NCI-H2227 treated with DMSO at 0.1 percent for 48 hours (cell line): ENCODE data around the gene ACAT2.
"Not testable (repeated sequence)": the region's sequence is repeated elsewhere in the genome, so short reads cannot be mapped to it uniquely, and the experiment has no call there.

Source experiments
- DNase-seq: peaks from one replicate; lab custom pipeline; 2025; lab: John Stamatoyannopoulos, UW

The ACAT2 gene

GRCh38 chr6:159761873-159762680 is at the start of gene ACAT2:
Gene ACAT2, plus strand, starts transcription at chr6:159762045. Its CDS starts 43 bp downstream, at chr6:159762088.
- peak; percentile 88 for DNase-seq

DNA sequence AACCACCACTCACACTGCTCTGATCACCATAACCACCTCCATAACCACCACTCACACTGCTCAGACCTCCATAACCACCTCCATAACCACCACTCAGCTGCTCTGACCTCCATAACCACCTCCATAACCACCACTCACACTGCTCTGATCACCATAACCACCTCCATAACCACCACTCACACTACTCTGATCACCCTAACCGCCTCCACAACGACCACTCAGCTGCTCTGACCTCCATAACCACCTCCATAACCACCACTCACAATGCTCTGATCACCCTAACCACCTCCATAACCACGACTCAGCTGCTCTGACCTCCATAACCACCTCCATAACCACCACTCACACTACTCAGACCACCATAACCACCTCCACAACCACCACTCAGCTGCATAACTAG is 49.5 kb upstream of the ACAT2 start:
- not testable (repeated sequence) for DNase-seq

DNA sequence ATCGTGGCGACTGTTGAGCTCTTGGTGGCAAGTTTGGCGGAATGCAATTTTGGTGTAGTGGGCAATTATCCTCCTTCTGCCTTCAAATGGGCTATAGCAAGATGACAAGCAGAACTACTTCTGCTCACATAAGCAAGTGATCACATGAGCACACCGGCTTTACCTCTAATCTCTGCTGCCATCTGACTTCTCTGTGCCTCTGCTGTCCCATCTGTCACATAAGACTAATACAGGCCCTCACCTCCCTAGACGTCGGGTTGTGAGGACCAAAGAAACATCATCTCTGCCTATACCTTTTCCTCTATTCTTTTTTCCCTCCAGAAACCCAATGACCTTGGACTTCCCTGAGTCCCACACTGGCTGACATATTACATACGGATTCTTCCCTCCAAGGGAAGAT is 47.9 kb upstream of the ACAT2 start:
- no peak for DNase-seq

GRCh38 chr6:159714404-159714803 is 47.4 kb upstream of the ACAT2 start:
- no peak for DNase-seq

GRCh38 chr6:159715166-159715565 is 46.7 kb upstream of the ACAT2 start:
- no peak for DNase-seq

DNA sequence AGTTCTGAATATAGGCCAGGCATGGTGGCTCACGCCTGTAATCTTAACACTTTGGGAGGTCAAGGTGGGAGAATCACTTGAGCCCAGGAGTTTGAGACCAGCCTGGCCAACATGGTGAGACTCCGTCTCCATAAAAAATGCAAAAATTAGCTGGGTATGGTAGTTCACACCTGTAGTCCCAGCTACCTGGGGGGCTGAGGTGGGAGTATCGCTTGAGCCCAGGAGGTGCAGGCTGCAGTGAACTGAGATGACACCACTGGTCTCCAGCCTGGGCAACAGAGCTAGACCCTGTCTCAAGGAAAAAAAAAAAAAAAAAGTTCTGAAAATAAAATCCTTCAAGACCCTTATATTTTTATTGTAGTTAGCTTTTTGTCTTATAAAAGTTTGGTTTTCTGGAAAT is 46.2 kb upstream of the ACAT2 start:
- DNase-seq = no peak

GRCh38 chr6:159716247-159717096 is 45.4 kb upstream of the ACAT2 start:
- DNase-seq = no peak

GRCh38 chr6:159718634-159719033 is 43.2 kb upstream of the ACAT2 start:
- DNase-seq = no peak

DNA sequence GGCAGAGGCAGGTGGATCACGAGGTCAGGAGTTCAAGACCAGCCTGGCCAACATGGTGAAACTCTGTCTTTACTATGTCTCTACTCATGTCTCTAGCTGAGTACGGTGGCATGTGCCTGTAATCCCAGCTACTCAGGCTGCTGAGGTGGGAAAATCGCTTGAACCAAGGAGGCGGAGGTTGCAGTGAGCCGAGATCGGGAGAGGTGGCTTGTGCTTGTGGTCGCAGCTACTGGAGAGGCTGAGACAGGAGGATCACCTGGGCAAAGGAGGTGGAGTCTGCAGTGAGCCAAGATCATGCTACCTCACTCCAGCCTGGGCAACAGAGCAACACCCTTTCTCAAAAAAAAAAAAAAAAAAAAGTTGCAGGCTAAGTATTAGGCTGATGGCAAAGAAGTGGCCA is 42.6 kb upstream of the ACAT2 start:
- no peak for DNase-seq

- DNase-seq = no peak
These were observed 41.1 kb upstream of the ACAT2 start for GRCh38 chr6:159720708-159721107.

DNA sequence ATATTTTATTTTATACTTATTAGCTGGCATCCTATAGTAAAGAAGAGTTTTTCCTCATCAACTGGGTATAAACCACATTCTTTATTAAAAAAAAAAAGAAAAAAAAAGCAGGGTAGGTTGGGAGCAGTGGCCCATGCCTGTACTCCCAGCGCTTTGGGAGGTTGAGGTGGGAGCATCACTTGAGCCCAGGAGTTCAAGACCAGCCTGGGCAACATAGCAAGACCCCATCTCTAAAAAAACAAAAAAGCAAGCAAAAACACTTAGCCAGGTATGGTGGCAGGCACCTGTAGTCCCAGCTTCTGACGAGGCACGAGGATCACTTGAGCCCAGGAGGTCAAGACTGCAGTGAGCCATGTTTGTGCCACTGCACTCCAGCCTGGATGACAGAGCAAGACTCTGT is 39.9 kb upstream of the ACAT2 start:
- DNase-seq = not testable (repeated sequence)

- no peak for DNase-seq
These were observed 39.2 kb upstream of the ACAT2 start for GRCh38 chr6:159722655-159723054.

GRCh38 chr6:159723259-159723658 is 38.6 kb upstream of the ACAT2 start:
- no peak for DNase-seq

- no peak for DNase-seq
These were observed 37.1 kb upstream of the ACAT2 start for GRCh38 chr6:159724778-159725177.

DNA sequence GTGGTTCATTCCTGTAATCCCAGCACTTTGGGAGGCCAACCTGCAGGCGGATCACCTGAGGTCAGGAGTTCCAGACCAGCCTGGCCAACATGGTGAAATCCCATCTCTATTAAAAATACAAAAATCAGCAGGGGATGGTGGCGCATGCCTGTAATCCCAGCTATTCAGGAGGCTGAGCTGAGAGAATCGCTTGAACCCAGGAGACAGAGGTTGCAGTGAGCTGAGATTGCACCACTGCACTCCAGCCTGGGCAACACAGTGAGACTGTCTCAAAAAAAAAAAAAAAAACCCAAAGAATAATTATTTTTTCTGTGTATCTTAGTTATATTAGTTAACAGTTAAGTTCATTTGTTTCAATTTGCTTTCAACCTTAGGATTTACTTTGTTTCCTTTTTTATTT is 36.6 kb upstream of the ACAT2 start:
- DNase-seq = not testable (repeated sequence)

DNA sequence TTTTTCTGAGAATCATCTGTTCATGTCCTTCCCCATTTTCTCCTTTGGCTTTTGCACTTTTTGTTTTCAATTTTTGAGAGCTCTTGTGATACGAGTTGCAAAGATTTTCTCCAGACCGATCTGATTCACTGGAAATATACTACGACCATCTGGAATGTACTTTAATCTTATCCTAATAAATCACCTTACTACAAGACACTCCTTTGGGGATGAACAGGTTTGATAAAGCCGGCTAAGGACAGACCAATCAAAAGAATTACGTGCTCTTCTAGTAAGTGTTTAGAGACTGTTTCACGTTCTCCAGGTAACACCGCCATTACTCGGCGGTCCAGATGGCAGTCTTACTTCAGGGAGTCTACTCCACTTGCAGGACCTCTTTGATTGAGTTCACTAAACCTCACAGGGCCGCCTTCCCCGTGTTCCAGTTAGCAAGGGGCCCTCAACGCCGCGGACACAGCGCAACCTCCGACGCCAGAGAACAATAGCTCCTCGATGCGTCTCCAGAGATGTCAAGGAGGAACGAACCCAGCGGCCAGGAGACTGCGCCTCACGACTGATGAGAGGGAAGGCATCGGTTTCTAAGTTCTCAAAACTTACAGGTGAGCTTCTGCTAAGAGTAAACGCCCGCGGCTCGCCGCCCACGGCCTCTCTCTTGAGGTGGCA is 35.5 kb upstream of the ACAT2 start:
- DNase-seq = no peak

DNA sequence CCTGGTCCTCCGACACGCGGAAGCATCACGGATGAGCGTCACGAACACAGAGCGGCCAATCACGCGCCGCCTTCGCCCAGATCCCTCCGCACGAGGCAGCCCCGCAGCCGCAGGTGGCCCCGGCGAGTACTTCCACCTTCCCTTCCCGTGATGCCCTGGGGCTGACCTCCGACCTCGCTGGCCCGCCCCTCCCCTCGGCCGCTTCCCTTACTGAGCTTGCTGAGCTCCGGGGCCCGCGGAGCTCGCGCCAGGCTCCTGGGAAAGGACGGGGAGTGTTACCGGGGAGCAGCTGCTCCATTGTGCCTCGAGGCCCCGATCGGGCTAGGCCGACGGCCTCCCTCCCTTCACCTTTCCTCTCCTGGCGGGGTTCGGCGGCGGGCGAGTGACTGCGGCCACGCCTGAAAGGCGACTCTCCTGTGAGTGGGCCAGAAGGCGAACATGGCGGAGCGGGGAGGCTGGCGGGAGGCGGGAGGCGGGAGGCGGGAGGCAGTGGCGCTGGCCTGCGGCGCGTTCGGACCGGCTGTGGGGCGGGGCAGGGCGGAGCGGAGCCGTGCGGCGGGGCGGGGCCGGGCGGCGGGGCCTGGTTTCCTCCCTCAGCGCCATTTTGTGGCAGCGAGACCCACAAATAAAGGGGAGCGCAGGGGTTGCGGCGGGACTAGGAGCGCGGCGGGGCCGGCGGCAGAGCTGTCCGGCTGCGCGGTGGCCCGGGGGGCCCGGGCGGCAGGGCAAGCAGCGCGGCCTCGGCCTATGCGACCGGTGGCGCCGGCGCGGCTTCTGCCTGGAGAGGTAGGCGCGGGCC is 34.7 kb upstream of the ACAT2 start, which contains the start of gene WTAP:
Gene WTAP (plus strand): TSS at position 589 of the 799 bp plus-strand sequence. CDS start 8,760 bp downstream, outside the sequence.
- DNase-seq = peak; percentile 90

DNA sequence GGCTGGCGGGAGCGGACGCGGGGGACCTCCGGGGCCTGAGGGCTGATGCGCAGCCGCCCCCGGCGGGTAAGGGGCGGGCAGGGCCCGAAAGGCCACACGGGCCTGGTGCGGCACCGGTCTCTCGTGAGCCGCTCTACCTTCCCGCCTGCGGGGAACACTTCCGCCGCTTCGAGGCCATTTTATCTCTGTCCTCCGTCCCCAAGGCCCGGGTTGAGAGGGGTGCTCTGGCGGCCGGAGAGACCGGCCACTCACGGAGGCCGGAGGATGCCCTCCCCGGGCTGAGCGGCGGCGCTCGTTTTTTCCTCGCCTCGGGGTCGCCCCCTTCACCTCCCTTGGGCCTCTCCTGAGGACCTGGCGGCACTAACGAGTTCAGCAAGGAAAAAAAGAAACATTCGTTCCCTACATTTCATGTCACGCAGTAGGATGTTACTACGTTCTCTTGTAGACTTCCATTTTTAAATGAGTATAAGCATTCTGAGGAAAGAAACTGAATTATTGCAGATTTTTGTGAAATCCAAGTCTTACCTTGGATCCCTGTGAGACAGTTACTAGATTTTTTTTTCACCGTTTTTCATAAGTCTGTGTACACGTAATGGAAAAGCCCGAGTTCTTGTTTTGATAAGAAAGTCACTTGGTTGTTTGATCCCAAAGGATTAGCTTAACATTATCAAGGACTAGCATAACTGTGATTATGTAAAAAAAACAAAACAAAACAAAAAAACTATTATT is 34.0 kb upstream of the ACAT2 start:
- no peak for DNase-seq

- no peak for DNase-seq
These were observed 33.3 kb upstream of the ACAT2 start for GRCh38 chr6:159728531-159728964.

DNA sequence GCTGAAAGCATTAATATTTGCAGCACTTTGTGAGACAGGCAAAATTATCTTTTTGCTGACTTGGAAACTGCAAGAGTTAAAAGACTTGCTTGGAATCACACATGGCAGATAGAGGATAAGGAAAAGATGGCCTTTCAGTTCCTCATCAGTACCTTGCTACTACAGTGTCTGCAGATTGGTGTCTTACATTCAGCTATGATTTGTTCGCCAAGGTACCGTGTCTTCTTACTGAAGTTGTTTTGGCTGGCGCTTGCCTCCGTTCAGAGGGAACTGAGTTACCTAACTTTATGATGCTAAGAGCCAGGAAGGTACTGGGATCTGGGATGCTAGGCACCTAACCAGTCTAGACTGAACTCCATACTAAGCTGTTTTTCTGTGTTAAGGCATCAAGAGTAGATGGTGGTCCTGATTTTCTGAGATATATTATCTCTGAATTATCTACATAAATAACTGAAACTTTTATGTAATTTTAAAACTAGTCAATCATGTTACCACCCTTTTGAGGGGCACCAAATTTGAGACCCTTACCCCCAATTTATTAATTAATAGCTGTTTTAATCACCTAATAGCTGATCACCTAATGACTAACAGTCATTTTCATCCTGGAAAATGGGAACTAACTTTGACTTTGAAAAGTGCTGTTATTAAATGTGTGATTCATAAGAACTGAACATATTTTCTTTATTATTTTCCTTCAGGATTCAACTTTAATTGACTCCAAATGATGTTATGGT is 32.1 kb upstream of the ACAT2 start:
- no peak for DNase-seq
